ENCODE data around the gene CEP72.

GRCh38 chr5:654071-654778 lies 42.1 kb downstream of the CEP72 start:
- no peak for TF ChIP-seq CTCF (IDR thresholded peaks at IDR 0.05)
- no peak for TF ChIP-seq EZH2 (IDR thresholded peaks at IDR 0.05)
